ENCODE measurements around the gene SLC25A13. TPM values are rescaled to one million over a fixed set of nuclear protein-coding genes. Genes with fewer than 3 reads are reported as not detected.
A peak's percentile ranks its signal among the peaks of the same experiment; 100 is the strongest.

The SLC25A13 gene
- total and polyA plus RNA-seq, 2 of the 13 experiments (the other 11 are each of a cell fraction or from before 2014, with no cell fraction given), result 36.2 to 84.9 TPM

DNA sequence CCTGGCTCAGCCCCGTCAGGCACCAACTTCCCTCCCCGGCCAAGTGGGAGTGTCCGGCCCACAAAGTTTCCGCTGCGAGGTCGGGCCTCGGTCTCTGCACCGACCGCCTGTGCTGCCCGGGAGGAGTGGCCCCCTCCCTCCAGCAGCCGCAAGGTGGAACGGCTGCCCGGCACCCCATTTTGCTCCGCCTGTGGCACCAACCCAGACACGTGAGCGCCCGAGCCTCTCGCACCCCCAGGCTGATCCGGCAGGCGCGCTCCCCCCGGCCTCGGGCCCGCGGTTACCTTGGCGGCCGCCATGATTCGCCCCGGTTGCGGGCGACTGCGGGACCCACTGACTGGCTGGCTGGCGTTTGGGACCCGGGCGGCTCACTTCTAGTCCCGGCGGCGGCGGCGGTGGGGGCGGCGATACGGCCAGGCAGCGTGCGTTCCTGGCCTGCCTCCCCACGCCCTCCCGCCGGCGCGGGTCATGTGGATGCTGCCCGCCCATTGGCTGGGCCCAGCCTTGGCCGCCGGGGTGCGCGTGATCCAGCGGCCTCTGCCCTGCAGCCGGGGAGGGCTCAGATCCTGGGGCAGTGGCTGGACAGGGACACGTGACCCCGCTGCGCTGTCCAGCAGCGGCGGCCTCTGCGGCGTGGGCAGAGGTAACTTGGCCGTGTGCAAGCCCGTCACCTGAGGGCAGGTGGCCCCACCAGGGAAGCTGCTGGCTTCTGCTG, at the start of gene SLC25A13 (continued):
- TF ChIP-seq MZF1 (CRISPR knock-in tag; IDR thresholded peaks at IDR 0.05; ENCODE audit: borderline replicate concordance), result 0 out of 2 replicates have a peak, but pooled peaks have one; percentile 34
- TF ChIP-seq FOXJ3 (CRISPR knock-in tag; IDR thresholded peaks at IDR 0.05; ENCODE audit: borderline replicate concordance), result no peak
- TF ChIP-seq KLF15 (CRISPR knock-in tag; IDR thresholded peaks at IDR 0.05; ENCODE audit: borderline replicate concordance), result 0 out of 2 replicates have a peak, but pooled peaks have one; percentile 85
- TF ChIP-seq TCF7L2 (IDR thresholded peaks at IDR 0.05; ENCODE audit: low read depth, low read length), result no peak
- TF ChIP-seq ZNF121 (CRISPR knock-in tag; IDR thresholded peaks at IDR 0.05), result peak; percentile 86
- TF ChIP-seq SUZ12 (IDR thresholded peaks at IDR 0.05; ENCODE audit: low read depth, low read length), result no peak
- no peak for TF ChIP-seq ZNF777 (CRISPR knock-in tag; IDR thresholded peaks at IDR 0.05)
- TF ChIP-seq, protein P1, sequence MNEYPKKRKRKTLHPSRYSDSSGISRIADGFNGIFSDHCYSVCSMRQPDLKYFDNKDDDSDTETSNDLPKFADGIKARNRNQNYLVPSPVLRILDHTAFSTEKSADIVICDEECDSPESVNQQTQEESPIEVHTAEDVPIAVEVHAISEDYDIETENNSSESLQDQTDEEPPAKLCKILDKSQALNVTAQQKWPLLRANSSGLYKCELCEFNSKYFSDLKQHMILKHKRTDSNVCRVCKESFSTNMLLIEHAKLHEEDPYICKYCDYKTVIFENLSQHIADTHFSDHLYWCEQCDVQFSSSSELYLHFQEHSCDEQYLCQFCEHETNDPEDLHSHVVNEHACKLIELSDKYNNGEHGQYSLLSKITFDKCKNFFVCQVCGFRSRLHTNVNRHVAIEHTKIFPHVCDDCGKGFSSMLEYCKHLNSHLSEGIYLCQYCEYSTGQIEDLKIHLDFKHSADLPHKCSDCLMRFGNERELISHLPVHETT (CRISPR knock-in tag; conservative IDR thresholded peaks at IDR 0.05), result peak; percentile 88
- peak; percentile 88 for TF ChIP-seq ZFX (CRISPR knock-in tag; IDR thresholded peaks at IDR 0.05; ENCODE audit: low read depth)
- TF ChIP-seq FOSL2 (CRISPR knock-in tag; IDR thresholded peaks at IDR 0.05), result peak; percentile 58
- peak; percentile 90 for TF ChIP-seq IRF2 (CRISPR knock-in tag; IDR thresholded peaks at IDR 0.05)
- no peak for TF ChIP-seq U2AF1 (optimal IDR thresholded peaks at IDR 0.05; ENCODE audit: low read depth, low read length)
- TF ChIP-seq HDAC6 (IDR thresholded peaks at IDR 0.05; ENCODE audit: low read depth, low read length), result no peak
- TF ChIP-seq ZNF17 (CRISPR knock-in tag; IDR thresholded peaks at IDR 0.05), result no peak
- TF ChIP-seq, protein P2, sequence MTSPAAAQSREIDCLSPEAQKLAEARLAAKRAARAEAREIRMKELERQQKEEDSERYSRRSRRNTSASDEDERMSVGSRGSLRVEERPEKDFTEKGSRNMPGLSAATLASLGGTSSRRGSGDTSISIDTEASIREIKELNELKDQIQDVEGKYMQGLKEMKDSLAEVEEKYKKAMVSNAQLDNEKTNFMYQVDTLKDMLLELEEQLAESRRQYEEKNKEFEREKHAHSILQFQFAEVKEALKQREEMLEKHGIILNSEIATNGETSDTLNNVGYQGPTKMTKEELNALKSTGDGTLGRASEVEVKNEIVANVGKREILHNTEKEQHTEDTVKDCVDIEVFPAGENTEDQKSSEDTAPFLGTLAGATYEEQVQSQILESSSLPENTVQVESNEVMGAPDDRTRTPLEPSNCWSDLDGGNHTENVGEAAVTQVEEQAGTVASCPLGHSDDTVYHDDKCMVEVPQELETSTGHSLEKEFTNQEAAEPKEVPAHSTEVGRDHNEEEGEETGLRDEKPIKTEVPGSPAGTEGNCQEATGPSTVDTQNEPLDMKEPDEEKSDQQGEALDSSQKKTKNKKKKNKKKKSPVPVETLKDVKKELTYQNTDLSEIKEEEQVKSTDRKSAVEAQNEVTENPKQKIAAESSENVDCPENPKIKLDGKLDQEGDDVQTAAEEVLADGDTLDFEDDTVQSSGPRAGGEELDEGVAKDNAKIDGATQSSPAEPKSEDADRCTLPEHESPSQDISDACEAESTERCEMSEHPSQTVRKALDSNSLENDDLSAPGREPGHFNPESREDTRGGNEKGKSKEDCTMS (CRISPR knock-in tag; conservative IDR thresholded peaks at IDR 0.05), result no peak
- TF ChIP-seq RNF2 (conservative IDR thresholded peaks at IDR 0.05; ENCODE audit: low read depth), result peak; percentile 94
- TF ChIP-seq KDM2A (CRISPR knock-in tag; IDR thresholded peaks at IDR 0.05; ENCODE audit: borderline replicate concordance, low read depth), result peak; percentile 90
- TF ChIP-seq, protein P3, sequence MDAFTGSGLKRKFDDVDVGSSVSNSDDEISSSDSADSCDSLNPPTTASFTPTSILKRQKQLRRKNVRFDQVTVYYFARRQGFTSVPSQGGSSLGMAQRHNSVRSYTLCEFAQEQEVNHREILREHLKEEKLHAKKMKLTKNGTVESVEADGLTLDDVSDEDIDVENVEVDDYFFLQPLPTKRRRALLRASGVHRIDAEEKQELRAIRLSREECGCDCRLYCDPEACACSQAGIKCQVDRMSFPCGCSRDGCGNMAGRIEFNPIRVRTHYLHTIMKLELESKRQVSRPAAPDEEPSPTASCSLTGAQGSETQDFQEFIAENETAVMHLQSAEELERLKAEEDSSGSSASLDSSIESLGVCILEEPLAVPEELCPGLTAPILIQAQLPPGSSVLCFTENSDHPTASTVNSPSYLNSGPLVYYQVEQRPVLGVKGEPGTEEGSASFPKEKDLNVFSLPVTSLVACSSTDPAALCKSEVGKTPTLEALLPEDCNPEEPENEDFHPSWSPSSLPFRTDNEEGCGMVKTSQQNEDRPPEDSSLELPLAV (CRISPR knock-in tag; conservative IDR thresholded peaks at IDR 0.05; ENCODE audit: low read depth), result peak; percentile 69; the same call in 1 of the 2 replicates
- TF ChIP-seq, protein P4, sequence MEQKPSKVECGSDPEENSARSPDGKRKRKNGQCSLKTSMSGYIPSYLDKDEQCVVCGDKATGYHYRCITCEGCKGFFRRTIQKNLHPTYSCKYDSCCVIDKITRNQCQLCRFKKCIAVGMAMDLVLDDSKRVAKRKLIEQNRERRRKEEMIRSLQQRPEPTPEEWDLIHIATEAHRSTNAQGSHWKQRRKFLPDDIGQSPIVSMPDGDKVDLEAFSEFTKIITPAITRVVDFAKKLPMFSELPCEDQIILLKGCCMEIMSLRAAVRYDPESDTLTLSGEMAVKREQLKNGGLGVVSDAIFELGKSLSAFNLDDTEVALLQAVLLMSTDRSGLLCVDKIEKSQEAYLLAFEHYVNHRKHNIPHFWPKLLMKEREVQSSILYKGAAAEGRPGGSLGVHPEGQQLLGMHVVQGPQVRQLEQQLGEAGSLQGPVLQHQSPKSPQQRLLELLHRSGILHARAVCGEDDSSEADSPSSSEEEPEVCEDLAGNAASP (CRISPR knock-in tag; IDR thresholded peaks at IDR 0.05; ENCODE audit: borderline replicate concordance), result peak; percentile 66; the same call in 1 of the 2 replicates
- TF ChIP-seq ZMYM2 (CRISPR knock-in tag; IDR thresholded peaks at IDR 0.05), result peak; percentile 85
- TF ChIP-seq EZH2 (conservative IDR thresholded peaks at IDR 0.05; ENCODE audit: low read depth, low read length), result no peak
- peak; percentile 96; the same call in 1 of the 2 replicates for TF ChIP-seq MYC (CRISPR knock-in tag; IDR thresholded peaks at IDR 0.05; ENCODE audit: borderline replicate concordance)
